ENCODE data around the gene SNRNP70. TPM values are rescaled to one million over a fixed set of nuclear protein-coding genes. Genes with fewer than 3 reads are reported as not detected.
"Not testable (repeated sequence)": the region's sequence is repeated elsewhere in the genome, so short reads cannot be mapped to it uniquely, and the experiment has no call there.

Gene SNRNP70
- total RNA-seq (ENCODE audit: insufficient read depth, low replicate concordance): 143 TPM

- DNase-seq (ENCODE audit: low spot score): peak; percentile 99
These were observed at the start of gene SNRNP70 for GRCh38 chr19:49085020-49085867. SNRNP70 (plus strand) TSS chr19:49085451; CDS start chr19:49086415, 964 bp downstream.

GRCh38 chr19:49036815-49037214 lies 48.4 kb upstream of the SNRNP70 start, which contains the start of gene CGB1:
CGB1 (minus strand) TSS chr19:49036895; CDS start chr19:49036711, 184 bp downstream.
- not testable (repeated sequence) for DNase-seq (ENCODE audit: low spot score)

- DNase-seq (ENCODE audit: low spot score): not testable (repeated sequence)
These were observed 47.1 kb upstream of the SNRNP70 start for GRCh38 chr19:49038111-49038510.

GRCh38 chr19:49038557-49039276 lies 46.5 kb upstream of the SNRNP70 start:
- not testable (repeated sequence) for DNase-seq (ENCODE audit: low spot score)

GRCh38 chr19:49039736-49040135 lies 45.5 kb upstream of the SNRNP70 start:
- DNase-seq (ENCODE audit: low spot score): not testable (repeated sequence)

- no peak for DNase-seq (ENCODE audit: low spot score)
These were observed 43.1 kb upstream of the SNRNP70 start for GRCh38 chr19:49042177-49042576.

GRCh38 chr19:49042666-49043065 lies 42.6 kb upstream of the SNRNP70 start:
- DNase-seq (ENCODE audit: low spot score): not testable (repeated sequence)

GRCh38 chr19:49043548-49043947 lies 41.7 kb upstream of the SNRNP70 start, which contains the start of gene CGB5:
CGB5 (plus strand) TSS chr19:49043848; CDS start chr19:49044210, 362 bp downstream.
- DNase-seq (ENCODE audit: low spot score): not testable (repeated sequence)

GRCh38 chr19:49049011-49049410 lies 36.2 kb upstream of the SNRNP70 start, which contains the start of gene CGB8:
CGB8 (minus strand) TSS chr19:49049111; CDS start chr19:49048739, 372 bp downstream.
- not testable (repeated sequence) for DNase-seq (ENCODE audit: low spot score)

- not testable (repeated sequence) for DNase-seq (ENCODE audit: low spot score)
These were observed 35.4 kb upstream of the SNRNP70 start for GRCh38 chr19:49049834-49050233.

GRCh38 chr19:49050376-49051033 lies 34.7 kb upstream of the SNRNP70 start:
- DNase-seq (ENCODE audit: low spot score): not testable (repeated sequence)

GRCh38 chr19:49056101-49056901 lies 28.9 kb upstream of the SNRNP70 start:
- DNase-seq (ENCODE audit: low spot score): peak; percentile 36

GRCh38 chr19:49056902-49057596 lies 28.2 kb upstream of the SNRNP70 start:
- not testable (repeated sequence) for DNase-seq (ENCODE audit: low spot score)

- DNase-seq (ENCODE audit: low spot score): peak; percentile 68
These were observed 27.5 kb upstream of the SNRNP70 start, which contains the start of gene CGB7 for GRCh38 chr19:49057636-49058234. CGB7 (minus strand) TSS chr19:49057749; CDS start chr19:49055375, 2,374 bp downstream.

- no peak for DNase-seq (ENCODE audit: low spot score)
These were observed 26.7 kb upstream of the SNRNP70 start for GRCh38 chr19:49058562-49058961.

GRCh38 chr19:49059053-49059452 lies 26.2 kb upstream of the SNRNP70 start:
- DNase-seq (ENCODE audit: low spot score): no peak

GRCh38 chr19:49061000-49061399 lies 24.3 kb upstream of the SNRNP70 start:
- no peak for DNase-seq (ENCODE audit: low spot score)

- DNase-seq (ENCODE audit: low spot score): no peak
These were observed 23.8 kb upstream of the SNRNP70 start for GRCh38 chr19:49061445-49061844.

GRCh38 chr19:49064029-49064629 lies 21.1 kb upstream of the SNRNP70 start:
- peak; percentile 61 for DNase-seq (ENCODE audit: low spot score)
